Forelimb muscle (tissue), 1 donor: Measurements from ENCODE around the gene PRDX5. TPM values are rescaled to one million over a fixed set of nuclear protein-coding genes. Genes with fewer than 3 reads are reported as not detected.

Experiments
- DNase-seq: peaks from one replicate; pipeline ENCODE4 v3.0.0-alpha.2; 2013; ENCODE audit warnings: low read depth
- polyA plus RNA-seq: library from polyadenylated mRNA; unstranded; fragments of 120-200 nt; gene quantifications from one replicate; pipeline ENCODE4 v1.2.1, GENCODE V29; 2013; ENCODE audit not compliant: insufficient read length

The PRDX5 gene
- polyA plus RNA-seq, 1 donor: 133 TPM

- no peak for DNase-seq
Observed at GRCh38 chr11:64347193-64347867, 29.4 kb downstream of the PRDX5 start.

- DNase-seq: no peak
Observed at GRCh38 chr11:64348383-64349024, 30.6 kb downstream of the PRDX5 start.

GRCh38 chr11:64349025-64349387 is 31.1 kb downstream of the PRDX5 start:
- DNase-seq: no peak

DNA sequence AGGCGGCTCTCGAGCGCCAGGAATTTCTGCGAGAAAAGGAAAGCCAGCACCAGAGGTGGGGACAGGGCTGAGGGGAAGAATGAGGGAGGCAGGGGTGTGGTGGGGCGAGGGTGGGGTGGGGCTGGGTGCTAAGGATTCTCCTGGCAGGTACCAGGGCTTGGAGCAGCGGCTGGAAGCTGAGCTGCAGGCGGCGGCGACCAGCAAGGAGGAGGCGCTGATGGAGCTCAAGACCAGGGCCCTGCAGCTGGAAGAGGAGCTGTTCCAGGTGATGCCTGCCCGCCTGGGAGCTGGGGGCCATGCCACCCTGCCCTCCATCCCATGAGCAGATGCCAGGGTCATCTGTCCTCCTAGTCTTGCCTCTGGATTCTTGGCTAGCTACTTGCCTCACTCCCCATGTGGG is 31.5 kb downstream of the PRDX5 start:
- DNase-seq: no peak

GRCh38 chr11:64351136-64351631 is 33.3 kb downstream of the PRDX5 start:
- DNase-seq: no peak

GRCh38 chr11:64352099-64352994 is 34.4 kb downstream of the PRDX5 start:
- DNase-seq: no peak

DNA sequence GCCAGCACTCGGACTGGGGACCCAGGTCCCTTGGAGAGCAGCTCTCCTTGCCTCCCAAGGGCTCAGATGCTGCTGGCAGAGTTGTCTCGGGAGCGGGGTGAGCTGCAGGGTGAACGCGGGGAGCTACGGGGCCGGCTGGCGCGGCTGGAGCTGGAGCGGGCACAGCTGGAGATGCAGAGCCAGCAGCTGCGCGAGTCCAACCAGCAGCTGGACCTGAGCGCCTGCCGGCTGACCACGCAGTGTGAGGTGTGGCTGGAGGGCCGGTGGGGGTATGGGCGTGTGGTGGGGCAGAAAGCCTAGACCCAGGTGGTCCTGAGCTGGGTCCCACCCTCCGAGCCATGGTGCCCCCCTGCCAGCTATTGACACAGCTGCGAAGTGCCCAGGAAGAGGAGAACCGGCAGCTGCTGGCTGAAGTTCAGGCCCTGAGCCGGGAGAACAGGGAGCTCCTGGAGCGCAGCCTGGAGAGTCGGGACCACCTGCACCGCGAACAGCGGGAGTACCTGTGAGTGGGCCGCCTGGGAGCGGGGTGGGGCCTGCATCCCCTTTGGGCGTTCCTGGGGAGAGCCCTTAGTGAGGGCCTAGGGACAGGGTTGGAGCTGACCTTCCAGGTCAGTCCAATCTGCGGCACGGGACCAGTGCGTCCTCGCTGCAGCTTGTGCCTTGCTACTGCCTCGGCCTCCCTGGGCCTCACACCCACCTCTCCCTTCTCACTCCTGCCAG is 35.2 kb downstream of the PRDX5 start:
- no peak for DNase-seq

DNA sequence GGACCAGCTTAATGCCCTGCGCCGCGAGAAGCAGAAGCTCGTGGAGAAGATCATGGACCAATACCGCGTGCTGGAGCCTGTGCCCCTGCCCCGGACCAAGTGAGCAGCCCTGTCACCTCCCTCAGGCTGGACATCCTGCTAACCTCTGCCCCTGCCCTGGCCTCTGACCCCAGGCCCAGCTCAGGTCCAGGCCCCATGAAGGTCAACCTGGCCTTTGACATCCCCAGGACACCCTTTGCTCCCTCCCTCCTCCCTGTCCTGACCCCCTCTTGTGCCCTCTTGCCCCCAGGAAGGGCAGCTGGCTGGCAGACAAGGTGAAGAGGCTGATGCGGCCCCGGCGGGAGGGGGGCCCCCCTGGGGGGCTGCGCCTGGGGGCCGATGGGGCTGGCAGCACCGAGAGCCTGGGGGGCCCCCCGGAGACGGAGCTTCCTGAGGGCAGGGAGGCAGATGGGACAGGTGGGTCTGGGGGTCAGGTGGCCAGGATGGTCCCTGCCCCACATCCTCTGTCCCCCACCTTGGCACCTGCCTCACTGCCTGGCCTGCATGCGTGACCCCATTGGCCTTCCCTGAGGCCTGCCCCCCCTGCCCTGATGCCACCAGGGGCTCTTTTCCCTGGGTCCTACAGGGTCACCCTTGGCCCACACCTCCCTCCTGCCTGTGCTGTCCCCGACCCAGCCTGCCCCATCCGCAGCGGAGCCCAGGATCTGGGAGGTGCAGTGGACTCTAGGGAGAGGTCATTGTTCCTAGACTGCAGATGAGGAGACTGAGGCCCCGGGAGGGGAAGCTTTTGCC is 36.0 kb downstream of the PRDX5 start:
- DNase-seq: no peak

GRCh38 chr11:64355078-64355940 is 37.4 kb downstream of the PRDX5 start:
- DNase-seq: no peak

- DNase-seq: no peak
Observed at GRCh38 chr11:64356498-64357411, 38.8 kb downstream of the PRDX5 start.

DNA sequence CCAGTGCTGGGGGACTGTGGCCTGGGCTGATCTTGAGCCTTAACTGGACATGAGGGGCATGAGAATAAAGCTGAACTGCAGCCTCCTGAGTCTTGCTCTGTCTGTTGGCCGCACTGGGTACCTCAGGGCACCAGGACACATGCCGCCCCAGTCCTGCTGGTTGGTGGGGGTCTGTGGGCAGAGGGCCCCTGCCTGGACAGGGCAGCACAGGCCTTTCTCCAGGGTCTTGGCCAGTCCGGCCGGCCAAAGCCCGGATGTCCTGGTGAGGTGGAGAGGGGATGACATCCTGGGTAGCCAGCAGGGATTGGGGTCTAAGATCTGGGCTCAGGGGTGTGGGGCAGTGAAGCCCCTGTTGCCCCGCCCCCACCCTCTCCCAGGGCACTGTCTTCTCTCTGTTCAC is 39.5 kb downstream of the PRDX5 start:
- DNase-seq: no peak

DNA sequence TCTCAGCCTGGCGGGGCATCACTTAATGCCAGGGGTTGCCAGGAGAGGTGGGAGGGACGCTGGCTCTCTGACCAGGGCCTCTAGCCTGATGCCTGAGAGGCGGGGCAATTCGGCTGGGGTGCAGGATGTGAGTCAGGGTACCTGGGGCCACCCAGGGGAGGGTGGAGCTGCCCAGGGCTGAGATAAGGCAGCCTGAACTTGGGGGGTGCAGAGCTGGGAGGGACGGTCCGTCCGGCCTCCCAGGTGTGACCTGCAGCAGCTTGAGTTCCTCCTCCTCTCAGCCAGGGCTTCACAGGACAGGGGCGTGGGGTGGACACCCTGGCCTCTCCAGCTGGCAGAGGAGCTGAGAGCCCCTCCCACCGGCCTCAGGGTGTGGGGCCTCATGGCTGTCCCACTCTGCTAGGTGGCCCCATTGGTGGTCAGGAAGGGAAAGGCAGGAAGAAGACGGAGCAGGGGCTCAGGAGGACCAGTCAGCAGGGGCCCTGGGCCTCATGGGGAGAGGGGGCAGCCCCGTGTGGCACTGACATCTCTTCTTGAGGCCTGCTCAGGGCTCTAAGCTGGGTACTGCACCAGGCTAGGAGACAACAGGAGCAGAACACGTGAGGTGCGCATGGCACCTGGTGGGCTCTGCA is 40.1 kb downstream of the PRDX5 start:
- DNase-seq: no peak

GRCh38 chr11:64358536-64358906 is 40.6 kb downstream of the PRDX5 start:
- DNase-seq: no peak

DNA sequence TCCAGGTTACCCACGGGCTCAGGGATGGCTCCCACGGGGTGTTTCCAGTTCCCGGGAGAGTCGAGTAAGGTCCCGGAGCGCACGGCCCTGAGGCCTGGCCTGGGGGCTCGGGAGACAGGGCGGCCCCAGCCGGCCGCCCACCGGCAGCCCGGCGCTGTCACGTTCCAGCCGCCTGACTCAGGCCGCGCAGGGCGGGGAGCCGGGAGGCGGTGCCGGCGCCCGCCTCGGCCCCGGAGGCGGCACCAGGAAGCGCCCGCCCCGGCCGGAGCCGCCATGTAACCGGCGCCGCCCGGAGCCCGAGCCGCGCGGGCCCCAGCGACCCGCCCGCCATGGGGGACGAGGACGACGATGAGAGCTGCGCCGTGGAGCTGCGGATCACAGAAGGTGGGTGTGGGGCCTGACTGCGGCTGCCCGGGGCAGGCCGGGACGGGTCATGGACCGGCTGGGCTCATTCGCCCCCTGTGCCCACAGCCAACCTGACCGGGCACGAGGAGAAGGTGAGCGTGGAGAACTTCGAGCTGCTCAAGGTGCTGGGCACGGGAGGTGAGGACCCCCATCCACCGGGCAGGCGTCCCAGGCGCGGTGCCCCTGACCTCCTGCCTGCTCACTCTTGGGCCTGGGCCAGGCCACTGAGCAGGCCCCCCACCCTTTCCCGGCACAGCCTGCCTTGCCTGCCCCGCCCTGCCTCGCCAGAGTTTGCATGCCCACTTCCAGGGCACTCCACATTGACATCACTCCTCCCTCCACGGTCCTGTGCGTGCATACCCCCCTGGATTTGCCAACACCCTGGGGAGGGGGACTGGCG is 41.2 kb downstream of the PRDX5 start, which contains the start of gene RPS6KA4:
TSS of gene RPS6KA4 (plus strand) at position 256 of the 805 bp plus-strand sequence. CDS start at position 330, 74 bp downstream.
- DNase-seq: peak; percentile 35

GRCh38 chr11:64359712-64360445 is 42.0 kb downstream of the PRDX5 start:
- no peak for DNase-seq

DNA sequence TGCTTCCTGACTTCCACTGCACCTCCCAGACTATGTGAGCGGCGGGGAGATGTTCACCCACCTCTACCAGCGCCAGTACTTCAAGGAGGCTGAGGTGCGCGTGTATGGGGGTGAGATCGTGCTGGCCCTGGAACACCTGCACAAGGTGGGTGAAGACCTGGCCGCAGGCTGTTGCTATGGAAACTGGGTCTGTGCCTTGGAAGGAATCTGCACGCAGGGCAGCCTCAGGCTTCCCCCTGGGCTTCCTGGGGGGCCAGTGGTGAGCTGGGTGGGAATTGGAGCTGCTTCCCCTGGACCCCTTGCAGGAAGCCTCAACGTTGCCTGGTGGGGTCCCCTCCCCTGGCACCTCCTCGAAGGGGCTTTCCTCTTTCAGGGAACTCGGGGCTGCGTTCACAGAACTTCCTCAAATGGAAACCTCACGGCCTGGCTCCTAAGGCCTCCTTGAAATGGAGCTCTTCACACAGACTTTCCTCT is 42.6 kb downstream of the PRDX5 start:
- no peak for DNase-seq

GRCh38 chr11:64361659-64362058 is 43.7 kb downstream of the PRDX5 start:
- no peak for DNase-seq
